Keratinocyte (primary cell): ENCODE results near the gene DHX38. TPM values are rescaled to one million over a fixed set of nuclear protein-coding genes. Genes with fewer than 3 reads are reported as not detected.

Experiments used
- DNase-seq: peaks from one replicate; pipeline ENCODE4 v3.0.0-alpha.2; 2011; ENCODE audit warnings: low read depth, missing footprints, low spot score
- FAIRE-seq: peaks from 2 replicates; lab custom pipeline; 2011; peaks lifted over from hg19 to GRCh38; lab: Jason Lieb, UNC
- H2AFZ ChIP-seq: 2 replicates; pipeline ENCODE4 v1.6.0; 2012; ENCODE audit warnings: low read length, control low read depth, inconsistent platforms; ENCODE audit not compliant: control insufficient read depth
- H3K27ac ChIP-seq: 2 replicates; pipeline ENCODE4 v1.5.1; 2011; ENCODE audit warnings: low read length; ENCODE audit not compliant: control insufficient read depth, insufficient read depth
- H3K27me3 ChIP-seq: 3 replicates; pipeline ENCODE4 v1.6.0; 2011; ENCODE audit warnings: low read length; ENCODE audit not compliant: control insufficient read depth, insufficient read depth; ENCODE audit errors: extremely low read depth
- H3K36me3 ChIP-seq, 2 experiments: 2 replicates in 1 of 2; 3 replicates in 1 of 2; pipeline ENCODE4 v1.5.1; 2011; ENCODE audit warnings: low read length in 2 of 2, mild to moderate bottlenecking in 1 of 2; ENCODE audit not compliant: control insufficient read depth in 2 of 2, insufficient read depth in 2 of 2; ENCODE audit errors: extremely low read depth in 1 of 2
- H3K4me1 ChIP-seq: 3 replicates; pipeline ENCODE4 v1.5.1; 2011; ENCODE audit warnings: low read length; ENCODE audit not compliant: control insufficient read depth, insufficient read depth; ENCODE audit errors: extremely low read depth
- H3K4me2 ChIP-seq: 3 replicates; pipeline ENCODE4 v1.6.0; 2011; ENCODE audit warnings: low read depth, low read length; ENCODE audit not compliant: control insufficient read depth, insufficient read depth; ENCODE audit errors: extremely low read depth
- H3K4me3 ChIP-seq, 3 experiments: fragments of 200-600 bp in 1 of 3; sonication (generic) in 1 of 3; 2 replicates in 2 of 3; 3 replicates in 1 of 3; pipeline ENCODE4 v1.5.1; 2011 to 2016; ENCODE audit warnings: low read length in 3 of 3, mild to moderate bottlenecking in 3 of 3, control low read depth in 2 of 3, inconsistent platforms in 1 of 3, low read depth in 1 of 3, mixed read lengths in 1 of 3, mixed run types in 1 of 3, moderate library complexity in 1 of 3; ENCODE audit not compliant: control insufficient read depth in 2 of 3, insufficient read depth in 2 of 3; ENCODE audit errors: extremely low read depth in 1 of 3
- H3K79me2 ChIP-seq: 2 replicates; pipeline ENCODE4 v1.6.0; 2012; ENCODE audit warnings: low read length; ENCODE audit not compliant: control insufficient read depth, insufficient read depth
- H3K9ac ChIP-seq: 3 replicates; pipeline ENCODE4 v1.6.0; 2011; ENCODE audit warnings: low read length; ENCODE audit not compliant: control insufficient read depth, insufficient read depth; ENCODE audit errors: extremely low read depth
- H3K9me1 ChIP-seq: 3 replicates; pipeline ENCODE4 v1.6.0; 2011; ENCODE audit warnings: low read length; ENCODE audit not compliant: control insufficient read depth, insufficient read depth; ENCODE audit errors: extremely low read depth
- H3K9me3 ChIP-seq: 2 replicates; pipeline ENCODE4 v1.5.1; 2012; ENCODE audit warnings: low read depth, low read length; ENCODE audit not compliant: control insufficient read depth
- H4K20me1 ChIP-seq: 3 replicates; pipeline ENCODE4 v1.6.0; 2011; ENCODE audit warnings: low read length; ENCODE audit not compliant: control insufficient read depth, insufficient read depth; ENCODE audit errors: extremely low read depth
- EZH2 ChIP-seq: IDR thresholded peaks from one replicate; pipeline ENCODE4 v1.6.1; 2012; ENCODE audit warnings: inconsistent platforms, mild to moderate bottlenecking, low read length, moderate library complexity
- dilution Hi-C: fragments of 300-500 bp; cut with MboI; formaldehyde crosslinking; loops from one replicate; pipeline ENCODE4 v1.7.0; 2020; ENCODE audit warnings: low sequenced_read_pairs; ENCODE audit not compliant: extremely low pct_ligation_motif_present
- polyA plus RNA-seq, 5 experiments: library from polyadenylated mRNA; depleted of rRNA in 3 of 5; stranded (reverse) in 3 of 5; stranded (forward) in 1 of 5; unstranded in 1 of 5; fragments of >200 nt; gene quantifications; 1 replicate in 1 of 5; 2 replicates in 3 of 5; 3 replicates in 1 of 5; pipeline versions ENCODE4 v1.2.1 to v1.2.3, GENCODE V29; 2011 to 2012; ENCODE audit warnings: missing spikeins in 2 of 5, low read depth in 1 of 5, low replicate concordance in 1 of 5
- TF ChIP-seq, protein P1 (sequence below), 3 experiments: IDR thresholded peaks in 1 of 3; conservative IDR thresholded peaks in 1 of 3; optimal IDR thresholded peaks in 1 of 3; 2 replicates in 2 of 3; 3 replicates in 1 of 3; pipeline versions ENCODE3 to v1.5.1; 2011; ENCODE audit warnings: low read length in 3 of 3, mild to moderate bottlenecking in 3 of 3, moderate library complexity in 2 of 3, control low read depth in 1 of 3, inconsistent platforms in 1 of 3; ENCODE audit not compliant: insufficient read depth in 2 of 3; ENCODE audit errors: extremely low read depth in 1 of 3

The DHX38 gene
- polyA plus RNA-seq, 1 donor (not counting 4 experiments of a cell fraction or from before 2014, with no cell fraction given): 25.9 TPM

- peaks cover 29 to 38% of the 10 kb centered on the region in 2 experiments for H3K36me3 ChIP-seq
These were observed 19.4 kb downstream of the DHX38 start for GRCh38 chr16:72112906-72113615.

GRCh38 chr16:72113616-72113945, 19.9 kb downstream of the DHX38 start:
- H3K9ac ChIP-seq: no peak overlapping the region

More at GRCh38 chr16:72112906-72113615, 19.4 kb downstream of the DHX38 start:
- Histone ChIP-seq H3K9me3 (no peaks in the 10 kb centered on the region), H3K27ac (no peak overlapping the region), H3K4me1 (no peaks in the 10 kb centered on the region), H3K79me2 (no peaks in the 10 kb centered on the region), H3K9me1 (no peaks in the 10 kb centered on the region), H3K4me2 (no peak overlapping the region), H3K9ac (no peak overlapping the region), H2AFZ (no peak overlapping the region), H3K27me3 (no peaks in the 10 kb centered on the region), H4K20me1 (no peaks in the 10 kb centered on the region), H3K4me3 (no peak overlapping the region)
- no peak for FAIRE-seq
- dilution Hi-C loops: no loop called here
- no peak for DNase-seq
- no peak for TF ChIP-seq EZH2
- TF ChIP-seq, protein P1, sequence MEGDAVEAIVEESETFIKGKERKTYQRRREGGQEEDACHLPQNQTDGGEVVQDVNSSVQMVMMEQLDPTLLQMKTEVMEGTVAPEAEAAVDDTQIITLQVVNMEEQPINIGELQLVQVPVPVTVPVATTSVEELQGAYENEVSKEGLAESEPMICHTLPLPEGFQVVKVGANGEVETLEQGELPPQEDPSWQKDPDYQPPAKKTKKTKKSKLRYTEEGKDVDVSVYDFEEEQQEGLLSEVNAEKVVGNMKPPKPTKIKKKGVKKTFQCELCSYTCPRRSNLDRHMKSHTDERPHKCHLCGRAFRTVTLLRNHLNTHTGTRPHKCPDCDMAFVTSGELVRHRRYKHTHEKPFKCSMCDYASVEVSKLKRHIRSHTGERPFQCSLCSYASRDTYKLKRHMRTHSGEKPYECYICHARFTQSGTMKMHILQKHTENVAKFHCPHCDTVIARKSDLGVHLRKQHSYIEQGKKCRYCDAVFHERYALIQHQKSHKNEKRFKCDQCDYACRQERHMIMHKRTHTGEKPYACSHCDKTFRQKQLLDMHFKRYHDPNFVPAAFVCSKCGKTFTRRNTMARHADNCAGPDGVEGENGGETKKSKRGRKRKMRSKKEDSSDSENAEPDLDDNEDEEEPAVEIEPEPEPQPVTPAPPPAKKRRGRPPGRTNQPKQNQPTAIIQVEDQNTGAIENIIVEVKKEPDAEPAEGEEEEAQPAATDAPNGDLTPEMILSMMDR (optimal IDR thresholded peaks at IDR 0.05 in 1 of 3, IDR thresholded peaks at IDR 0.05 in 1 of 3, conservative IDR thresholded peaks at IDR 0.05 in 1 of 3; ENCODE audit: extremely low read depth in 1 of 3, insufficient read depth in 2 of 3, low read length in 3 of 3): no peak

More at GRCh38 chr16:72113616-72113945, 19.9 kb downstream of the DHX38 start:
- no peak overlapping the region for H2AFZ ChIP-seq
- H3K27me3 ChIP-seq: no peaks in the 10 kb centered on the region
- H3K4me1 ChIP-seq: no peaks in the 10 kb centered on the region
- DNase-seq (no peak), FAIRE-seq (no peak)
- no peaks in the 10 kb centered on the region for H4K20me1 ChIP-seq
- no peak overlapping the region for H3K27ac ChIP-seq
- no peak overlapping the region for H3K4me3 ChIP-seq
- no peaks in the 10 kb centered on the region for H3K9me3 ChIP-seq
- dilution Hi-C loops: no loop called here
- TF ChIP-seq EZH2: no peak
- TF ChIP-seq, protein P1 (optimal IDR thresholded peaks at IDR 0.05 in 1 of 3, IDR thresholded peaks at IDR 0.05 in 1 of 3, conservative IDR thresholded peaks at IDR 0.05 in 1 of 3; ENCODE audit: extremely low read depth in 1 of 3, insufficient read depth in 2 of 3, low read length in 3 of 3): no peak
- H3K4me2 ChIP-seq: no peak overlapping the region
- H3K36me3 ChIP-seq: peaks cover 24 to 36% of the 10 kb centered on the region in 2 experiments
- no peaks in the 10 kb centered on the region for H3K79me2 ChIP-seq
- H3K9me1 ChIP-seq: no peaks in the 10 kb centered on the region
